Upper lobe of left lung (tissue), 4 donors: Measurements from ENCODE around the gene POLR3H.

Experiments
- POLR2A ChIP-seq, 4 donors: fragments of 450-650 bp; IDR thresholded peaks; one replicate each; pipeline ENCODE4 v1.5.1; 2016 to 2017; ENCODE audit warnings: antibody characterized with exemption in 4 of 4, mild to moderate bottlenecking in 2 of 4
- TF ChIP-seq, protein P1 (sequence below), 6 experiments: fragments of 450-650 bp in 4 of 6; fragments of 200-600 bp in 2 of 6; sonication (generic) in 2 of 6; IDR thresholded peaks; one replicate each; pipeline ENCODE4 v1.5.1; 2016 to 2019; ENCODE audit warnings: antibody characterized with exemption in 6 of 6

DNA sequence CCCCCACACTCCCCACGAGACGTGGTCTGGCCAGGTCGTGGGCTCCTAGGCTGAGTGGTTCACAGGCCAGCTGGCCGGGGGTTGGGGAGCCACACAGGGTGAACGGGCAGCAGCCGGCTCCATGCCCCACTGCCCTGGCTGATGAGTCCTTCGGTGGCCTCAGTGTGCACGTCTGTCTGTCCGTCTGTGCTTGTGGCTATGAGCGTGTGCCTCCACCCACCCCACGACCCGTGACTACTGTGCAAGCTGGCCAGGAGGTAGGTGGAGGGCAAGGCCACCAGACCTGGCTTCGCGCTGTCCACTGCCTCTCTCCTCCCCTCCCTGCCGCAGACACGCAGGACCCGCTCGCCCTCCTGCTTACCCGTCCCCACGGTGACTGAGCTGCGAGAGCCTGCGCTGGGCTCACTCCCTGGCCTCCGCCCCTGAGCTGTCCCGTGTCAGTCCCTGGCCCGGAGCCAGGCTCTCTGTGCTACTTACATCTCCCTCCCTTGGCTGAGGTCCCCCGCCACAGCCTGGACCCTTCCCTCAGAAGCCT, 30.6 kb upstream of the POLR3H start:
- TF ChIP-seq, protein P1, sequence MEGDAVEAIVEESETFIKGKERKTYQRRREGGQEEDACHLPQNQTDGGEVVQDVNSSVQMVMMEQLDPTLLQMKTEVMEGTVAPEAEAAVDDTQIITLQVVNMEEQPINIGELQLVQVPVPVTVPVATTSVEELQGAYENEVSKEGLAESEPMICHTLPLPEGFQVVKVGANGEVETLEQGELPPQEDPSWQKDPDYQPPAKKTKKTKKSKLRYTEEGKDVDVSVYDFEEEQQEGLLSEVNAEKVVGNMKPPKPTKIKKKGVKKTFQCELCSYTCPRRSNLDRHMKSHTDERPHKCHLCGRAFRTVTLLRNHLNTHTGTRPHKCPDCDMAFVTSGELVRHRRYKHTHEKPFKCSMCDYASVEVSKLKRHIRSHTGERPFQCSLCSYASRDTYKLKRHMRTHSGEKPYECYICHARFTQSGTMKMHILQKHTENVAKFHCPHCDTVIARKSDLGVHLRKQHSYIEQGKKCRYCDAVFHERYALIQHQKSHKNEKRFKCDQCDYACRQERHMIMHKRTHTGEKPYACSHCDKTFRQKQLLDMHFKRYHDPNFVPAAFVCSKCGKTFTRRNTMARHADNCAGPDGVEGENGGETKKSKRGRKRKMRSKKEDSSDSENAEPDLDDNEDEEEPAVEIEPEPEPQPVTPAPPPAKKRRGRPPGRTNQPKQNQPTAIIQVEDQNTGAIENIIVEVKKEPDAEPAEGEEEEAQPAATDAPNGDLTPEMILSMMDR (IDR thresholded peaks at IDR 0.05) = no peak
- no peak for TF ChIP-seq POLR2A (IDR thresholded peaks at IDR 0.05)
